Measurements from ENCODE around the gene NCK2.

NCK2 gene

GRCh38 chr2:105746177-105747080 lies 1.7 kb downstream of the NCK2 start:
- H3K36me3 ChIP-seq, result peaks cover 26% of the 10 kb centered on the region
- peak overlapping the region; percentile 98 for H3K4me3 ChIP-seq
- peaks cover 64% of the 10 kb centered on the region for H4K20me1 ChIP-seq
- peak overlapping the region; percentile 93 for H3K27ac ChIP-seq
- H3K27me3 ChIP-seq, result no peaks in the 10 kb centered on the region
- H3K4me2 ChIP-seq, result peak overlapping the region; percentile 98
- no peaks in the 10 kb centered on the region; the same call in 1 of the 2 replicates for H3K9me3 ChIP-seq
- no peak for TF ChIP-seq Cebpa-rat (IDR thresholded peaks at IDR 0.05)
- peaks cover 58% of the 10 kb centered on the region for H3K4me1 ChIP-seq
- peak overlapping the region; percentile 95 for H3K9ac ChIP-seq

GRCh38 chr2:105747254-105747894 lies 2.7 kb downstream of the NCK2 start:
- Histone ChIP-seq H3K9me3 (no peaks in the 10 kb centered on the region; the same call in 1 of the 2 replicates), H3K27me3 (no peaks in the 10 kb centered on the region), H3K4me1 (peaks cover 58% of the 10 kb centered on the region), H3K4me2 (peak overlapping the region; percentile 98), H3K27ac (peak overlapping the region; percentile 93; the same call in 1 of the 2 replicates), H3K36me3 (peaks cover 34% of the 10 kb centered on the region), H3K4me3 (no peak overlapping the region), H3K9ac (peak overlapping the region; percentile 95; the same call in 1 of the 2 replicates), H4K20me1 (peaks cover 73% of the 10 kb centered on the region)
- TF ChIP-seq Cebpa-rat (IDR thresholded peaks at IDR 0.05), result no peak

GRCh38 chr2:105747991-105748390 lies 3.3 kb downstream of the NCK2 start:
- Histone ChIP-seq H3K4me2 (peak overlapping the region; percentile 98), H3K9ac (peak overlapping the region; percentile 50; the same call in 1 of the 2 replicates), H3K4me3 (no peak overlapping the region), H3K4me1 (peaks cover 63% of the 10 kb centered on the region), H3K27me3 (no peaks in the 10 kb centered on the region), H3K9me3 (no peaks in the 10 kb centered on the region; the same call in 1 of the 2 replicates), H3K27ac (peak overlapping the region; percentile 37; the same call in 1 of the 2 replicates), H4K20me1 (peaks cover 79% of the 10 kb centered on the region), H3K36me3 (peaks cover 41% of the 10 kb centered on the region)
- TF ChIP-seq Cebpa-rat (IDR thresholded peaks at IDR 0.05), result no peak

GRCh38 chr2:105748566-105748965 lies 3.9 kb downstream of the NCK2 start:
- peak overlapping the region; percentile 50; the same call in 1 of the 2 replicates for H3K9ac ChIP-seq
- peak overlapping the region; percentile 37; the same call in 1 of the 2 replicates for H3K27ac ChIP-seq
- H3K36me3 ChIP-seq, result peaks cover 46% of the 10 kb centered on the region
- H3K4me3 ChIP-seq, result no peak overlapping the region
- no peak for TF ChIP-seq Cebpa-rat (IDR thresholded peaks at IDR 0.05)
- peak overlapping the region; percentile 98 for H3K4me2 ChIP-seq
- no peaks in the 10 kb centered on the region; the same call in 1 of the 2 replicates for H3K9me3 ChIP-seq
- H3K27me3 ChIP-seq, result no peaks in the 10 kb centered on the region
- H3K4me1 ChIP-seq, result peaks cover 67% of the 10 kb centered on the region
- peaks cover 85% of the 10 kb centered on the region for H4K20me1 ChIP-seq

GRCh38 chr2:105749583-105750400 lies 5.1 kb downstream of the NCK2 start:
- Histone ChIP-seq H3K9me3 (no peaks in the 10 kb centered on the region; the same call in 1 of the 2 replicates), H4K20me1 (peaks cover 95% of the 10 kb centered on the region), H3K4me3 (no peak overlapping the region), H3K36me3 (peaks cover 51% of the 10 kb centered on the region), H3K27ac (0 out of 2 replicates have a peak overlapping the region, but pooled peaks have one; percentile 6), H3K27me3 (no peaks in the 10 kb centered on the region), H3K4me2 (peak overlapping the region; percentile 16; the same call in 1 of the 2 replicates), H3K9ac (no peak overlapping the region), H3K4me1 (peaks cover 72% of the 10 kb centered on the region)
- TF ChIP-seq Cebpa-rat (IDR thresholded peaks at IDR 0.05), result no peak

GRCh38 chr2:105750735-105751134 lies 6.0 kb downstream of the NCK2 start:
- H3K36me3 ChIP-seq, result peaks cover 51% of the 10 kb centered on the region
- no peaks in the 10 kb centered on the region; the same call in 1 of the 2 replicates for H3K9me3 ChIP-seq
- H3K9ac ChIP-seq, result no peak overlapping the region
- H4K20me1 ChIP-seq, result peaks cover 97% of the 10 kb centered on the region
- TF ChIP-seq Cebpa-rat (IDR thresholded peaks at IDR 0.05), result no peak
- H3K4me2 ChIP-seq, result no peak overlapping the region; the same call in 1 of the 2 replicates
- H3K27ac ChIP-seq, result 0 out of 2 replicates have a peak overlapping the region, but pooled peaks have one; percentile 6
- peaks cover 81% of the 10 kb centered on the region for H3K4me1 ChIP-seq
- no peaks in the 10 kb centered on the region for H3K27me3 ChIP-seq
- H3K4me3 ChIP-seq, result no peak overlapping the region

GRCh38 chr2:105751272-105751671 lies 6.6 kb downstream of the NCK2 start:
- Histone ChIP-seq H3K4me2 (no peak overlapping the region), H4K20me1 (peaks cover 96% of the 10 kb centered on the region), H3K4me1 (peaks cover 84% of the 10 kb centered on the region), H3K27me3 (no peaks in the 10 kb centered on the region), H3K4me3 (no peak overlapping the region), H3K9me3 (no peaks in the 10 kb centered on the region; the same call in 1 of the 2 replicates), H3K36me3 (peaks cover 51% of the 10 kb centered on the region), H3K27ac (no peak overlapping the region), H3K9ac (no peak overlapping the region)
- TF ChIP-seq Cebpa-rat (IDR thresholded peaks at IDR 0.05), result no peak

- H3K27ac ChIP-seq, result no peak overlapping the region
- no peaks in the 10 kb centered on the region for H3K27me3 ChIP-seq
- no peak overlapping the region for H3K9ac ChIP-seq
- H3K4me3 ChIP-seq, result no peak overlapping the region
- peaks cover 64% of the 10 kb centered on the region for H3K36me3 ChIP-seq
- TF ChIP-seq Cebpa-rat (IDR thresholded peaks at IDR 0.05), result no peak
- H3K4me1 ChIP-seq, result peaks cover 75% of the 10 kb centered on the region
- peak overlapping the region; percentile 71 for H3K4me2 ChIP-seq
- H3K9me3 ChIP-seq, result no peaks in the 10 kb centered on the region; the same call in 1 of the 2 replicates
- peaks cover 96% of the 10 kb centered on the region for H4K20me1 ChIP-seq
These were observed 8.1 kb downstream of the NCK2 start for GRCh38 chr2:105752691-105753358.

Measured in BLaER1 (cell line).